Gastrocnemius medialis (tissue), 4 donors: ENCODE measurements around the gene AQP9.
"Not testable (repeated sequence)": the region's sequence is repeated elsewhere in the genome, so short reads cannot be mapped to it uniquely, and the experiment has no call there.

Source experiments
- CTCF ChIP-seq, 5 experiments: fragments of 450-650 bp in 3 of 5; fragments of 200-600 bp in 2 of 5; sonication (generic) in 2 of 5; IDR thresholded peaks in 4 of 5; conservative IDR thresholded peaks in 1 of 5; 1 replicate in 4 of 5; 2 replicates in 1 of 5; pipeline ENCODE4 v1.5.1; 2016 to 2019; ENCODE audit warnings: antibody characterized with exemption in 5 of 5, mild to moderate bottlenecking in 3 of 5, moderate library complexity in 3 of 5
- POLR2A ChIP-seq, 2 donors: fragments of 450-650 bp; IDR thresholded peaks; one replicate each; pipeline ENCODE4 v1.6.1; 2017; ENCODE audit warnings: antibody characterized with exemption in 2 of 2, mild to moderate bottlenecking in 2 of 2, moderate library complexity in 2 of 2

- TF ChIP-seq POLR2A (IDR thresholded peaks at IDR 0.05); CTCF (IDR thresholded peaks at IDR 0.05 in 4 of 5, conservative IDR thresholded peaks at IDR 0.05 in 1 of 5): not testable (repeated sequence)
Observed at GRCh38 chr15:58193636-58194035, 55.5 kb downstream of the AQP9 start.
